A673 (cell line): ENCODE measurements around the gene ATP5ME.

Experiments
- EZH2 ChIP-seq: fragments of 200-600 bp; sonication (generic); IDR thresholded peaks from 2 replicates; pipeline ENCODE4 v1.6.1; 2017; ENCODE audit warnings: borderline replicate concordance, low read depth, mild to moderate bottlenecking, mixed read lengths, antibody characterized with exemption, low read length; ENCODE audit not compliant: poor library complexity, severe bottlenecking
- TF ChIP-seq, protein P1 (sequence below): fragments of 300-800, 200-600 bp; sonication (generic); conservative IDR thresholded peaks from 2 replicates; pipeline ENCODE4 v1.5.1; 2017; ENCODE audit warnings: low read depth, mild to moderate bottlenecking, antibody characterized with exemption, low read length, moderate library complexity, mixed read lengths

DNA sequence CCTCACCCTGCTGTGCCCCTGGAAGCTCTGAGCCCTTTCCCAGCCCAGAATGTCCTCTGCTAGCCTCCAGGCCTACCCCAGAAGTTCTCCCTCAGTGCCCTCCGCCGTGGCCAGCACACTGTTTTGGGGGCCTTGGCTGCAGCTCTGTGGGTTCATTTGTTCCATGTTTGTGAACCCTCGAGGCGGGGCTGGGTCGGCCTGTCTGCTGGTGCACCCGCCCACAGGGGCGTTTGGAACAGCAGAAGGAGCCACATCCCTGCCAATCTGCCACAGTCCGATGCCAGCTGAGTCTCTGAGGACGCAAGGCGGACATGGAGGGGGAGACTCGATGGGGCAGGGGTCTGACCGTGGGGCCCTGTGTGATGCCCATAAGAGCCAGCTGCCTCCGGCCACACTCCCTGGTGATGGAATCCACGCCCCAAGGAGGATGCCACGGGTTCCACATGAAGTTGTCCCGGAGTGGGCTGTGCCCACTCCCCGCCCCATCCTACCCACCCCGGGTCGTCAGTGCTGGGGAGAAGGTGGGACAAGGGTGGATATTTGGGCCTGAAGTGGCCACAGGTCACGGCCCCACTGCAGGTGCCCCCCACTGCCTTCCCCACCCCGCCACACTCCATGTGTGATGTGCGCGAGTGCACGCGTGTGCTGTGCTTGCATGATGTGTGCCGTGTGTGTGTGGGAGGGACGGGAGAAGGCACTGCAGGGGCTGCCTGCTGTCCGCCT is 7.1 kb downstream of the ATP5ME start:
- TF ChIP-seq, protein P1, sequence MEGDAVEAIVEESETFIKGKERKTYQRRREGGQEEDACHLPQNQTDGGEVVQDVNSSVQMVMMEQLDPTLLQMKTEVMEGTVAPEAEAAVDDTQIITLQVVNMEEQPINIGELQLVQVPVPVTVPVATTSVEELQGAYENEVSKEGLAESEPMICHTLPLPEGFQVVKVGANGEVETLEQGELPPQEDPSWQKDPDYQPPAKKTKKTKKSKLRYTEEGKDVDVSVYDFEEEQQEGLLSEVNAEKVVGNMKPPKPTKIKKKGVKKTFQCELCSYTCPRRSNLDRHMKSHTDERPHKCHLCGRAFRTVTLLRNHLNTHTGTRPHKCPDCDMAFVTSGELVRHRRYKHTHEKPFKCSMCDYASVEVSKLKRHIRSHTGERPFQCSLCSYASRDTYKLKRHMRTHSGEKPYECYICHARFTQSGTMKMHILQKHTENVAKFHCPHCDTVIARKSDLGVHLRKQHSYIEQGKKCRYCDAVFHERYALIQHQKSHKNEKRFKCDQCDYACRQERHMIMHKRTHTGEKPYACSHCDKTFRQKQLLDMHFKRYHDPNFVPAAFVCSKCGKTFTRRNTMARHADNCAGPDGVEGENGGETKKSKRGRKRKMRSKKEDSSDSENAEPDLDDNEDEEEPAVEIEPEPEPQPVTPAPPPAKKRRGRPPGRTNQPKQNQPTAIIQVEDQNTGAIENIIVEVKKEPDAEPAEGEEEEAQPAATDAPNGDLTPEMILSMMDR: no peak
- TF ChIP-seq EZH2: no peak
